PC-3 (cell line): ENCODE results near the gene EIF6. TPM values are rescaled to one million over a fixed set of nuclear protein-coding genes. Genes with fewer than 3 reads are reported as not detected.

Experiments
- ATAC-seq: fragments of 200-7000 bp; cut with Tn5 transposase; 2 replicates; pipeline ENCODE4 v1.9.1; 2020; ENCODE audit warnings: mild to moderate bottlenecking, moderate library complexity
- BruUV-seq: library from RNA; stranded (reverse); fragments of 400-500 nt; replicated peaks from 2 replicates; lab custom pipeline; 2021; lab: Mats Ljungman, UMichigan
- CTCF ChIA-PET: fragments of 300-600 bp; sonication (Branson Sonifier 250); formaldehyde crosslinking; loops from one replicate; lab custom pipeline; 2022; ENCODE audit warnings: antibody characterized with exemption; lab: Charles Lee
- POLR2A ChIA-PET: fragments of 300-600 bp; sonication (Branson Sonifier 250); formaldehyde crosslinking; loops from one replicate; lab custom pipeline; 2022; ENCODE audit warnings: antibody characterized with exemption; ENCODE audit not compliant: unreplicated experiment; lab: Charles Lee
- DNase-seq: peaks from one replicate; pipeline ENCODE4 v3.0.0-alpha.2; 2015
- H2AFZ ChIP-seq: fragments of 300-600 bp; sonication (generic); 2 replicates; pipeline ENCODE4 v1.6.0; 2016; ENCODE audit warnings: antibody characterized with exemption, low read length
- H3F3A ChIP-seq: fragments of 300-600 bp; sonication (generic); one replicate; pipeline ENCODE4 v1.6.0; 2017; ENCODE audit warnings: antibody characterized with exemption, low read length, control low read depth, mild to moderate bottlenecking; ENCODE audit not compliant: unreplicated experiment
- H3K27ac ChIP-seq: fragments of 300-600 bp; sonication (generic); 2 replicates; pipeline ENCODE4 v1.5.1; 2016; ENCODE audit warnings: mild to moderate bottlenecking, low read length
- H3K27me3 ChIP-seq: fragments of 300-600 bp; sonication (generic); 2 replicates; pipeline ENCODE4 v1.6.1; 2016; ENCODE audit warnings: low read length, mixed read lengths
- H3K36me3 ChIP-seq: fragments of 300-600 bp; sonication (generic); 2 replicates; pipeline ENCODE4 v1.6.1; 2016; ENCODE audit warnings: low read depth, mixed run types, low read length, mixed read lengths
- H3K4me1 ChIP-seq: fragments of 300-600 bp; sonication (generic); 2 replicates; pipeline ENCODE4 v1.5.1; 2016; ENCODE audit warnings: low read length; ENCODE audit not compliant: insufficient read depth
- H3K4me2 ChIP-seq: fragments of 300-600 bp; sonication (generic); 2 replicates; pipeline ENCODE4 v1.6.0; 2016; ENCODE audit warnings: low read length
- H3K4me3 ChIP-seq: fragments of 300-600 bp; sonication (generic); 2 replicates; pipeline ENCODE4 v1.5.1; 2016; ENCODE audit warnings: mild to moderate bottlenecking, low read length, mixed read lengths
- H3K79me2 ChIP-seq: fragments of 300-600 bp; sonication (generic); 2 replicates; pipeline ENCODE4 v1.6.1; 2017; ENCODE audit warnings: low read length, mixed read lengths
- H3K9ac ChIP-seq: fragments of 300-600 bp; sonication (generic); 2 replicates; pipeline ENCODE4 v1.6.0; 2016; ENCODE audit warnings: mild to moderate bottlenecking, low read length
- H3K9me2 ChIP-seq: fragments of 300-600 bp; sonication (generic); replicated peaks from 2 replicates; pipeline ENCODE4 v1.6.1; 2016; ENCODE audit warnings: mixed run types, low read length, mixed read lengths
- H3K9me3 ChIP-seq: fragments of 300-600 bp; sonication (generic); 2 replicates; pipeline ENCODE4 v1.6.1; 2016; ENCODE audit warnings: low read length, mixed read lengths
- H4K20me1 ChIP-seq: fragments of 300-600 bp; sonication (generic); 2 replicates; pipeline ENCODE4 v1.6.1; 2016; ENCODE audit warnings: low read length, mixed read lengths
- EZH2 ChIP-seq: fragments of 300-600 bp; sonication (generic); IDR thresholded peaks from one replicate; pipeline ENCODE4 v1.6.1; 2017; ENCODE audit warnings: antibody characterized with exemption, mild to moderate bottlenecking, low read length; ENCODE audit not compliant: unreplicated experiment
- EZH2phosphoT487 ChIP-seq: fragments of 300-600 bp; sonication (generic); IDR thresholded peaks from 2 replicates; pipeline ENCODE4 v1.6.1; 2018; ENCODE audit warnings: mild to moderate bottlenecking, antibody characterized with exemption, low read length, borderline replicate concordance
- intact Hi-C: fragments of 100-400 bp; cut with micrococcal nuclease; formaldehyde crosslinking; loops from 2 replicates; pipeline ENCODE4 v1.9.0; 2023
- total RNA-seq: library from RNA; depleted of rRNA; stranded (reverse); fragments of >200 nt; gene quantifications from 2 replicates; pipeline ENCODE4 v1.2.3, GENCODE V29; 2014
- TF ChIP-seq, protein P1 (sequence below): fragments of 300-600 bp; sonication (generic); conservative IDR thresholded peaks from 2 replicates; pipeline ENCODE4 v1.5.1; 2017; ENCODE audit warnings: antibody characterized with exemption, low read depth, mild to moderate bottlenecking, low read length

The EIF6 gene
- total RNA-seq, 1 experiment from 2014 or later: 292 TPM

DNA sequence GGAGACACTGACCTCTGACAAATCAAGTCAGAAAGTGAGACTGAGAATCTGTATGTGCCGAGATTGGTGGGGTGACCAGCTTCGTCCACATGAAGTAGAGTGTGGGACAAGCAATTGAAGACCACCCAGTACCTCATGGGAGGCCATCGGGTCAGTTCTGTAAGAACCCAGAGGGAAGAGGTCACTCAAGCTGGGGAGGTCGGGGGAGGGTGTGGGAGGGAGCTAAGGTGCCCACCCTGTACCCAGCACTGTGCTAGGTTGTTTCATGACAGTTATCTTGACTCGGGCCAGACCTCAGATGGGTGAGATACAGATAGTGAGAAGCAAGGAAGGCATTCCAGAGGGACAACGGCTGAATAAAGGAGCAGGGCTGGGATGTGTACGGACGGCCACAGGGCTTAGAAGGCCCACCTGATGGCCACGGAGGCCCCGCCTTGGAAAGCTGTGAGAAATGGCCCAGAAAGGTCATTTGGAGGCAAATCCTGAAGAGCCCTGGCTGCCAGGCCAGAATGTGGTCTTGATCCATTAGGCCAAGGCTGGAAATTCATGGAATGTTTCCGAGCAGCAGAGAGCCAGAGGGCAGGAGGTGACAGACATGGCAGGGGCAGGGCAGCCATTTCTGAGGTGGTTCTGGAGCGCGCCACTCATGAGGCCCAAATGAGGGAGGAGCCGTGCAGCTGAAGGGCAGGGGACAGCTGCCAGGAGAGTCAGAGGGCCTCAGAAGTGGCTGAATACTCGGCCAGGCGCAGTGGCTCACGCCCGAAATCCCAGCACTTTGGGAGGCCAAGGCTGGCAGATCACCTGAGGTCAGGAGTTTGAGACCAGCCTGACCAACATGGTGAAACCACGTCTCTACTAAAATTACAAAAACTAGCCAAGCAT is 14.3 kb downstream of the EIF6 start:
- CTCF ChIA-PET: interaction anchor here (1.4 to 1.6 kb wide), 2 partner anchors 125 to 174 kb away, joined by 6 to 9 read pairs; no protein-coding TSS in a partner anchor
- ATAC-seq (no peak), DNase-seq (no peak)
- no peaks in the 10 kb centered on the region for H3K9me3 ChIP-seq
- TF ChIP-seq EZH2phosphoT487: no peak
- TF ChIP-seq, protein P1, sequence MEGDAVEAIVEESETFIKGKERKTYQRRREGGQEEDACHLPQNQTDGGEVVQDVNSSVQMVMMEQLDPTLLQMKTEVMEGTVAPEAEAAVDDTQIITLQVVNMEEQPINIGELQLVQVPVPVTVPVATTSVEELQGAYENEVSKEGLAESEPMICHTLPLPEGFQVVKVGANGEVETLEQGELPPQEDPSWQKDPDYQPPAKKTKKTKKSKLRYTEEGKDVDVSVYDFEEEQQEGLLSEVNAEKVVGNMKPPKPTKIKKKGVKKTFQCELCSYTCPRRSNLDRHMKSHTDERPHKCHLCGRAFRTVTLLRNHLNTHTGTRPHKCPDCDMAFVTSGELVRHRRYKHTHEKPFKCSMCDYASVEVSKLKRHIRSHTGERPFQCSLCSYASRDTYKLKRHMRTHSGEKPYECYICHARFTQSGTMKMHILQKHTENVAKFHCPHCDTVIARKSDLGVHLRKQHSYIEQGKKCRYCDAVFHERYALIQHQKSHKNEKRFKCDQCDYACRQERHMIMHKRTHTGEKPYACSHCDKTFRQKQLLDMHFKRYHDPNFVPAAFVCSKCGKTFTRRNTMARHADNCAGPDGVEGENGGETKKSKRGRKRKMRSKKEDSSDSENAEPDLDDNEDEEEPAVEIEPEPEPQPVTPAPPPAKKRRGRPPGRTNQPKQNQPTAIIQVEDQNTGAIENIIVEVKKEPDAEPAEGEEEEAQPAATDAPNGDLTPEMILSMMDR: no peak
- no peak for TF ChIP-seq EZH2
- POLR2A ChIA-PET: no interaction called here
- intact Hi-C loops: no loop called here
- no peak overlapping the region for H3K27ac ChIP-seq
- no peaks in the 10 kb centered on the region for H4K20me1 ChIP-seq
- no peaks in the 10 kb centered on the region for H3F3A ChIP-seq
- no peaks in the 10 kb centered on the region for H3K79me2 ChIP-seq
- no peaks in the 10 kb centered on the region for H3K4me1 ChIP-seq
- no peak overlapping the region for H2AFZ ChIP-seq
- H3K9me2 ChIP-seq: no peaks in the 10 kb centered on the region
- no peak overlapping the region for H3K4me3 ChIP-seq
- no peaks in the 10 kb centered on the region for H3K36me3 ChIP-seq
- BruUV-seq: no TSS peak
- H3K9ac ChIP-seq: no peak overlapping the region
- no peaks in the 10 kb centered on the region for H3K27me3 ChIP-seq
- no peak overlapping the region for H3K4me2 ChIP-seq

DNA sequence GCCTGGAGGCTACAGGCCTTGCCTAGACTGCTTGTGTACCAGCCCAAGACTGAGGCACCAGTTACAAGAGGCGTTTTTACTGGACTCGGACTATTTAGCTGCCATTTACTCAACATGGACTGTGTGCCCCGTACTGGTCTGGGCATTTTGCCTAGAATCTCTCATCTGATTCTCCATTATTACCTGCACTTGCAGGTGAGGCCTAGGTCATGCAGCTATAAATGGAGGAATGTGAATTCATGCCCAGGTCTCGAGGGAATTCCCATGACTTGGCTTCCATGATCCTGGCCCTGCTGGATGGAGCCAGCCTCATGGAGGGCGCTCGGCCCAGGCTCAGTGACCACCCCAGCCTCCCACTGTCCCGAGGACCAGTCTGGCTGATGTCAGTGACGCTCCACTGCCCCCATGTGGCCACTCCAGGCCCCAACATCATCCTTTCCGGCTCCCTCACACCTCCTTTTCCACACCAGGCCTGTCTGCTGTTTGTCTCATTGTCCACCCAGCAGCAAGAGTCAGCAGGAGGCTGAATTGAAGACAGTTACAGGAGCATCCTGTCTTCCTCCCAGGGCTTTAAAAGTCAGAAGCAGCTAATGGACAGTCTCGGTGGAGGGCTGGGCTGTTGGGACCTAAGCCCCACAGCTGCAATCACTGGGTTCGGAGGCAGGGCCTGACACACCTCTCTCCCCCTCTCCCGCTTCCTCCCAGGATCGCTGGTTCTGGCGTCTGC is 15.4 kb downstream of the EIF6 start:
- intact Hi-C loops: loop anchor here (1.0 to 10.0 kb wide), 2 partner anchors 124 to 434 kb away; no protein-coding TSS in a partner anchor
- no peaks in the 10 kb centered on the region for H4K20me1 ChIP-seq
- DNase-seq: peak; percentile 67
- no peaks in the 10 kb centered on the region for H3K9me3 ChIP-seq
- no peak overlapping the region for H2AFZ ChIP-seq
- BruUV-seq: no TSS peak
- no peaks in the 10 kb centered on the region for H3K9me2 ChIP-seq
- ChIA-PET POLR2A (interaction anchor here (0.5 kb wide), 1 partner anchor 42 kb away, joined by 4 read pairs; no protein-coding TSS in a partner anchor), CTCF (interaction anchor here (0.5 to 1.6 kb wide), 4 partner anchors 15 to 173 kb away, joined by 4 to 9 read pairs (median 8); partner anchors contain the start of genes EDEM2 and EIF6)
- H3K9ac ChIP-seq: no peak overlapping the region
- no peaks in the 10 kb centered on the region for H3F3A ChIP-seq
- peaks cover 5% of the 10 kb centered on the region for H3K4me1 ChIP-seq
- peak; percentile 80 for ATAC-seq
- no peaks in the 10 kb centered on the region for H3K27me3 ChIP-seq
- H3K79me2 ChIP-seq: no peaks in the 10 kb centered on the region
- no peak overlapping the region for H3K4me2 ChIP-seq
- TF ChIP-seq EZH2: no peak
- TF ChIP-seq, protein P1: peak; percentile 94
- H3K4me3 ChIP-seq: no peak overlapping the region
- H3K36me3 ChIP-seq: no peaks in the 10 kb centered on the region
- no peak overlapping the region for H3K27ac ChIP-seq
